GM21576 (cell line): ENCODE results near the gene PEX11A.

Experiments used
- ATAC-seq: cut with Tn5 transposase; IDR thresholded peaks from one replicate; pipeline ENCODE4 v1.9.1; 2021; ENCODE audit warnings: mild to moderate bottlenecking, moderate library complexity; ENCODE audit not compliant: unreplicated experiment

PEX11A gene

GRCh38 chr15:89677381-89677780 is 13.2 kb downstream of the PEX11A start:
- no peak for ATAC-seq

- no peak for ATAC-seq
Measured at GRCh38 chr15:89675606-89676005, 14.9 kb downstream of the PEX11A start.

- no peak for ATAC-seq
Measured at GRCh38 chr15:89674526-89674925, 16.0 kb downstream of the PEX11A start.

GRCh38 chr15:89673165-89673512 is 17.4 kb downstream of the PEX11A start:
- no peak for ATAC-seq

GRCh38 chr15:89672221-89673164 is 18.1 kb downstream of the PEX11A start:
- no peak for ATAC-seq

- no peak for ATAC-seq
Measured at GRCh38 chr15:89671687-89672086, 18.9 kb downstream of the PEX11A start.

GRCh38 chr15:89670971-89671560 is 19.5 kb downstream of the PEX11A start:
- no peak for ATAC-seq

GRCh38 chr15:89669941-89670340 is 20.6 kb downstream of the PEX11A start:
- ATAC-seq = no peak

- ATAC-seq = no peak
Measured at GRCh38 chr15:89669309-89669865, 21.2 kb downstream of the PEX11A start.

GRCh38 chr15:89668171-89668570 is 22.4 kb downstream of the PEX11A start:
- ATAC-seq = no peak

GRCh38 chr15:89667706-89667960 is 22.9 kb downstream of the PEX11A start:
- no peak for ATAC-seq

- no peak for ATAC-seq
Measured at GRCh38 chr15:89666858-89667705, 23.5 kb downstream of the PEX11A start.

- ATAC-seq = no peak
Measured at GRCh38 chr15:89666184-89666857, 24.2 kb downstream of the PEX11A start.

GRCh38 chr15:89665449-89666181 is 24.9 kb downstream of the PEX11A start:
- no peak for ATAC-seq

GRCh38 chr15:89664441-89665350 is 25.9 kb downstream of the PEX11A start:
- ATAC-seq = no peak

GRCh38 chr15:89662893-89663626 is 27.5 kb downstream of the PEX11A start:
- no peak for ATAC-seq

- no peak for ATAC-seq
Measured at GRCh38 chr15:89660556-89660955, 30.0 kb downstream of the PEX11A start.

GRCh38 chr15:89659295-89659694 is 31.3 kb downstream of the PEX11A start:
- no peak for ATAC-seq
